Activated naive CD4-positive, alpha-beta T cell treated with anti-CD3 and anti-CD28 coated beads, Interleukin-2, amount 50 U/mL, for 24 hours (primary cell): Measurements from ENCODE around the gene MRPL36.
A peak's percentile ranks its signal among the peaks of the same experiment; 100 is the strongest.

Experiments used
- H3K27ac Mint-ChIP-seq: one replicate; pipeline ENCODE4 v1.8.0; 2021; ENCODE audit warnings: mild to moderate bottlenecking, mixed read lengths
- H3K27me3 Mint-ChIP-seq: one replicate; pipeline ENCODE4 v1.8.0; 2021; ENCODE audit warnings: mixed read lengths
- H3K36me3 Mint-ChIP-seq: one replicate; pipeline ENCODE4 v1.8.0; 2021; ENCODE audit warnings: mixed read lengths
- H3K4me1 Mint-ChIP-seq: one replicate; pipeline ENCODE4 v1.8.0; 2021; ENCODE audit warnings: mixed read lengths
- H3K4me3 Mint-ChIP-seq: one replicate; pipeline ENCODE4 v1.8.0; 2021; ENCODE audit warnings: mild to moderate bottlenecking, mixed read lengths
- H3K9me3 Mint-ChIP-seq: one replicate; pipeline ENCODE4 v1.8.0; 2021; ENCODE audit warnings: mixed read lengths

Gene MRPL36

GRCh38 chr5:1785062-1785461 lies 14.6 kb downstream of the MRPL36 start:
- peaks cover 8% of the 10 kb centered on the region for H3K4me1 Mint-ChIP-seq
- no peaks in the 10 kb centered on the region for H3K9me3 Mint-ChIP-seq
- H3K27ac Mint-ChIP-seq, result no peak overlapping the region
- H3K27me3 Mint-ChIP-seq, result no peaks in the 10 kb centered on the region
- no peaks in the 10 kb centered on the region for H3K36me3 Mint-ChIP-seq
- H3K4me3 Mint-ChIP-seq, result no peak overlapping the region

GRCh38 chr5:1784197-1785050 lies 15.2 kb downstream of the MRPL36 start:
- H3K9me3 Mint-ChIP-seq, result no peaks in the 10 kb centered on the region
- peaks cover 2% of the 10 kb centered on the region for H3K4me1 Mint-ChIP-seq
- H3K27me3 Mint-ChIP-seq, result no peaks in the 10 kb centered on the region
- no peaks in the 10 kb centered on the region for H3K36me3 Mint-ChIP-seq
- no peak overlapping the region for H3K4me3 Mint-ChIP-seq
- H3K27ac Mint-ChIP-seq, result peak overlapping the region; percentile 41

- Mint-ChIP-seq H3K36me3 (no peaks in the 10 kb centered on the region), H3K4me1 (no peaks in the 10 kb centered on the region), H3K27me3 (no peaks in the 10 kb centered on the region), H3K27ac (no peak overlapping the region), H3K9me3 (no peaks in the 10 kb centered on the region), H3K4me3 (no peak overlapping the region)
These were observed 16.5 kb downstream of the MRPL36 start for GRCh38 chr5:1783216-1783554.

GRCh38 chr5:1782385-1783215 lies 17.0 kb downstream of the MRPL36 start:
- Mint-ChIP-seq H3K27me3 (no peaks in the 10 kb centered on the region), H3K9me3 (no peaks in the 10 kb centered on the region), H3K27ac (no peak overlapping the region), H3K4me3 (no peak overlapping the region), H3K4me1 (no peaks in the 10 kb centered on the region), H3K36me3 (no peaks in the 10 kb centered on the region)

- Mint-ChIP-seq H3K4me1 (no peaks in the 10 kb centered on the region), H3K27ac (no peak overlapping the region), H3K36me3 (no peaks in the 10 kb centered on the region), H3K27me3 (no peaks in the 10 kb centered on the region), H3K9me3 (no peaks in the 10 kb centered on the region), H3K4me3 (no peak overlapping the region)
These were observed 17.8 kb downstream of the MRPL36 start for GRCh38 chr5:1781726-1782384.

- Mint-ChIP-seq H3K36me3 (no peaks in the 10 kb centered on the region), H3K9me3 (no peaks in the 10 kb centered on the region), H3K27ac (no peak overlapping the region), H3K4me3 (no peak overlapping the region), H3K27me3 (no peaks in the 10 kb centered on the region), H3K4me1 (no peaks in the 10 kb centered on the region)
These were observed 18.5 kb downstream of the MRPL36 start for GRCh38 chr5:1781107-1781506.

GRCh38 chr5:1780614-1780930 lies 19.1 kb downstream of the MRPL36 start:
- Mint-ChIP-seq H3K9me3 (no peaks in the 10 kb centered on the region), H3K4me3 (no peak overlapping the region), H3K4me1 (no peaks in the 10 kb centered on the region), H3K27ac (no peak overlapping the region), H3K27me3 (no peaks in the 10 kb centered on the region), H3K36me3 (no peaks in the 10 kb centered on the region)

- H3K27ac Mint-ChIP-seq, result no peak overlapping the region
- H3K9me3 Mint-ChIP-seq, result no peaks in the 10 kb centered on the region
- H3K4me3 Mint-ChIP-seq, result no peak overlapping the region
- no peaks in the 10 kb centered on the region for H3K27me3 Mint-ChIP-seq
- no peaks in the 10 kb centered on the region for H3K36me3 Mint-ChIP-seq
- H3K4me1 Mint-ChIP-seq, result no peaks in the 10 kb centered on the region
These were observed 19.6 kb downstream of the MRPL36 start for GRCh38 chr5:1779782-1780613.

- H3K27ac Mint-ChIP-seq, result no peak overlapping the region
These were observed 20.5 kb downstream of the MRPL36 start for GRCh38 chr5:1779021-1779680.

GRCh38 chr5:1778138-1779020 lies 21.3 kb downstream of the MRPL36 start:
- H3K27me3 Mint-ChIP-seq, result no peaks in the 10 kb centered on the region
- H3K4me3 Mint-ChIP-seq, result no peak overlapping the region
- no peaks in the 10 kb centered on the region for H3K36me3 Mint-ChIP-seq
- no peaks in the 10 kb centered on the region for H3K4me1 Mint-ChIP-seq
- H3K9me3 Mint-ChIP-seq, result no peaks in the 10 kb centered on the region
- H3K27ac Mint-ChIP-seq, result no peak overlapping the region

More at GRCh38 chr5:1779021-1779680, 20.5 kb downstream of the MRPL36 start:
- H3K4me1 Mint-ChIP-seq, result no peaks in the 10 kb centered on the region
- no peaks in the 10 kb centered on the region for H3K36me3 Mint-ChIP-seq
- no peak overlapping the region for H3K4me3 Mint-ChIP-seq
- no peaks in the 10 kb centered on the region for H3K9me3 Mint-ChIP-seq
- H3K27me3 Mint-ChIP-seq, result no peaks in the 10 kb centered on the region

GRCh38 chr5:1777281-1778137 lies 22.1 kb downstream of the MRPL36 start:
- no peak overlapping the region for H3K4me3 Mint-ChIP-seq
- no peaks in the 10 kb centered on the region for H3K36me3 Mint-ChIP-seq
- no peaks in the 10 kb centered on the region for H3K27me3 Mint-ChIP-seq
- no peak overlapping the region for H3K27ac Mint-ChIP-seq
- peaks cover 2% of the 10 kb centered on the region for H3K4me1 Mint-ChIP-seq
- H3K9me3 Mint-ChIP-seq, result no peaks in the 10 kb centered on the region

- Mint-ChIP-seq H3K4me3 (no peak overlapping the region), H3K27me3 (no peaks in the 10 kb centered on the region)
These were observed 22.8 kb downstream of the MRPL36 start for GRCh38 chr5:1776831-1777230.

GRCh38 chr5:1772634-1773033 lies 27.0 kb downstream of the MRPL36 start:
- no peaks in the 10 kb centered on the region for H3K36me3 Mint-ChIP-seq
- peaks cover 4% of the 10 kb centered on the region for H3K4me1 Mint-ChIP-seq
- H3K27me3 Mint-ChIP-seq, result no peaks in the 10 kb centered on the region
- no peak overlapping the region for H3K4me3 Mint-ChIP-seq
- no peaks in the 10 kb centered on the region for H3K9me3 Mint-ChIP-seq
- H3K27ac Mint-ChIP-seq, result no peak overlapping the region

More at GRCh38 chr5:1776831-1777230, 22.8 kb downstream of the MRPL36 start:
- no peaks in the 10 kb centered on the region for H3K36me3 Mint-ChIP-seq
- H3K9me3 Mint-ChIP-seq, result no peaks in the 10 kb centered on the region
- H3K27ac Mint-ChIP-seq, result no peak overlapping the region
- H3K4me1 Mint-ChIP-seq, result peaks cover 4% of the 10 kb centered on the region
